H9 (cell line): Measurements from ENCODE around the gene DECR2. TPM values are rescaled to one million over a fixed set of nuclear protein-coding genes. Genes with fewer than 3 reads are reported as not detected.

ENCODE experiments used
- DNase-seq: peaks from one replicate; pipeline ENCODE4 v3.0.0-alpha.2; 2017
- H2AFZ ChIP-seq: one replicate; pipeline ENCODE4 v1.6.1; 2013; ENCODE audit warnings: mild to moderate bottlenecking, low read length, control low read depth, moderate library complexity
- H2AK5ac ChIP-seq: 2 replicates; pipeline ENCODE4 v1.6.1; 2013; ENCODE audit warnings: low read length, control low read depth, mixed read lengths; ENCODE audit not compliant: insufficient read length
- H2BK120ac ChIP-seq: one replicate; pipeline ENCODE4 v1.6.1; 2013; ENCODE audit warnings: low read depth, mild to moderate bottlenecking, low read length, control low read depth, inconsistent platforms; ENCODE audit not compliant: poor library complexity, severe bottlenecking
- H2BK12ac ChIP-seq: 2 replicates; pipeline ENCODE4 v1.6.1; 2013; ENCODE audit warnings: low read length, control low read depth, mixed read lengths, low read depth; ENCODE audit not compliant: insufficient read length
- H2BK15ac ChIP-seq: 2 replicates; pipeline ENCODE4 v1.6.1; 2013; ENCODE audit warnings: low read depth, low read length, control low read depth
- H2BK20ac ChIP-seq: one replicate; pipeline ENCODE4 v1.6.1; 2013; ENCODE audit warnings: low read depth, mild to moderate bottlenecking, low read length, control low read depth, inconsistent platforms; ENCODE audit not compliant: poor library complexity, severe bottlenecking
- H2BK5ac ChIP-seq: 2 replicates; pipeline ENCODE4 v1.6.1; 2013; ENCODE audit warnings: low read length, control low read depth, mixed read lengths; ENCODE audit not compliant: insufficient read length
- H3K14ac ChIP-seq: 2 replicates; pipeline ENCODE4 v1.6.1; 2013; ENCODE audit warnings: low read length, control low read depth; ENCODE audit not compliant: insufficient read depth
- H3K18ac ChIP-seq: 2 replicates; pipeline ENCODE4 v1.6.1; 2013; ENCODE audit warnings: low read depth, mild to moderate bottlenecking, mixed read lengths, low read length, control low read depth; ENCODE audit not compliant: insufficient read length
- H3K23ac ChIP-seq: 2 replicates; pipeline ENCODE4 v1.6.1; 2013; ENCODE audit warnings: low read length, control low read depth, mixed read lengths, low read depth; ENCODE audit not compliant: insufficient read length
- H3K23me2 ChIP-seq: 2 replicates; pipeline ENCODE4 v1.6.1; 2013; ENCODE audit warnings: low read depth, mild to moderate bottlenecking, mixed read lengths, low read length, control low read depth; ENCODE audit not compliant: insufficient read length, poor library complexity, severe bottlenecking
- H3K27ac ChIP-seq: 2 replicates; pipeline ENCODE4 v1.5.1; 2013; ENCODE audit warnings: low read length, control low read depth, mixed read lengths, low read depth; ENCODE audit not compliant: insufficient read length
- H3K27me3 ChIP-seq: 2 replicates; pipeline ENCODE4 v1.6.1; 2013; ENCODE audit warnings: low read length, control low read depth, inconsistent platforms; ENCODE audit not compliant: insufficient read depth
- H3K4ac ChIP-seq: 2 replicates; pipeline ENCODE4 v1.6.1; 2013; ENCODE audit warnings: low read depth, mild to moderate bottlenecking, control low read depth, inconsistent platforms, low read length, moderate library complexity
- H3K4me1 ChIP-seq: 2 replicates; pipeline ENCODE4 v1.6.1; 2013; ENCODE audit warnings: low read length, control low read depth, inconsistent platforms; ENCODE audit not compliant: insufficient read depth
- H3K4me2 ChIP-seq: 2 replicates; pipeline ENCODE4 v1.6.1; 2013; ENCODE audit warnings: low read length, control low read depth, mixed read lengths; ENCODE audit not compliant: insufficient read length, insufficient read depth
- H3K56ac ChIP-seq: 2 replicates; pipeline ENCODE4 v1.6.1; 2013; ENCODE audit warnings: low read depth, mild to moderate bottlenecking, mixed read lengths, low read length, control low read depth; ENCODE audit not compliant: insufficient read length
- H3K79me1 ChIP-seq: 2 replicates; pipeline ENCODE4 v1.6.1; 2013; ENCODE audit warnings: low read depth, mild to moderate bottlenecking, moderate library complexity, low read length, control low read depth, inconsistent platforms; ENCODE audit not compliant: insufficient read depth, poor library complexity, severe bottlenecking
- H3K79me2 ChIP-seq: 2 replicates; pipeline ENCODE4 v1.6.1; 2013; ENCODE audit warnings: low read length, control low read depth, inconsistent platforms; ENCODE audit not compliant: insufficient read depth
- H3K9ac ChIP-seq: 2 replicates; pipeline ENCODE4 v1.6.1; 2013; ENCODE audit warnings: low read length, control low read depth, mixed read lengths; ENCODE audit not compliant: insufficient read length; ENCODE audit errors: extremely low read depth
- H3K9me3 ChIP-seq: one replicate; pipeline ENCODE4 v1.6.1; 2013; ENCODE audit warnings: low read depth, low read length, inconsistent platforms; ENCODE audit not compliant: control insufficient read depth
- H3T11ph ChIP-seq: one replicate; pipeline ENCODE4 v1.6.1; 2013; ENCODE audit warnings: mild to moderate bottlenecking, low read length, control low read depth, inconsistent platforms
- H4K20me1 ChIP-seq: one replicate; pipeline ENCODE4 v1.6.1; 2013; ENCODE audit not compliant: control insufficient read depth, insufficient read length, insufficient read depth
- H4K5ac ChIP-seq: 2 replicates; pipeline ENCODE4 v1.6.1; 2013; ENCODE audit warnings: low read depth, mild to moderate bottlenecking, mixed read lengths, low read length, control low read depth; ENCODE audit not compliant: insufficient read length
- H4K8ac ChIP-seq: replicated peaks from 2 replicates; pipeline ENCODE4 v1.6.1; 2013; ENCODE audit warnings: low read length, control low read depth, mixed read lengths, low read depth; ENCODE audit not compliant: insufficient read length
- H4K91ac ChIP-seq: 2 replicates; pipeline ENCODE4 v1.6.1; 2013; ENCODE audit warnings: low read depth, mild to moderate bottlenecking, moderate library complexity, mixed read lengths, low read length, control low read depth; ENCODE audit not compliant: insufficient read length
- H3K27ac Mint-ChIP-seq, 3 experiments: 2 replicates in 2 of 3; 3 replicates in 1 of 3; pipeline ENCODE4 v1.8.0; 2020 to 2021; ENCODE audit warnings: mixed read lengths in 3 of 3, mild to moderate bottlenecking in 1 of 3, moderate library complexity in 1 of 3
- H3K27me3 Mint-ChIP-seq: 2 replicates; pipeline ENCODE4 v1.8.0; 2021; ENCODE audit warnings: low read depth, mild to moderate bottlenecking, moderate library complexity, mixed read lengths
- H3K36me3 Mint-ChIP-seq, 3 experiments: 2 replicates in 2 of 3; 3 replicates in 1 of 3; pipeline ENCODE4 v1.8.0; 2020 to 2021; ENCODE audit warnings: low read depth in 3 of 3, mixed read lengths in 3 of 3; ENCODE audit not compliant: insufficient read depth in 1 of 3
- H3K4me1 Mint-ChIP-seq, 2 experiments: 2 replicates each; pipeline ENCODE4 v1.8.0; 2020; ENCODE audit warnings: mixed read lengths in 2 of 2
- H3K4me3 Mint-ChIP-seq, 2 experiments: 2 replicates in 1 of 2; 3 replicates in 1 of 2; pipeline ENCODE4 v1.8.0; 2020 to 2021; ENCODE audit warnings: mild to moderate bottlenecking in 2 of 2, mixed read lengths in 2 of 2, moderate library complexity in 1 of 2
- H3K9me3 Mint-ChIP-seq, 2 experiments: 2 replicates in 1 of 2; 3 replicates in 1 of 2; pipeline ENCODE4 v1.8.0; 2020; ENCODE audit warnings: mild to moderate bottlenecking in 2 of 2, mixed read lengths in 2 of 2, moderate library complexity in 1 of 2
- CTCF ChIP-seq: fragments of 200-600 bp; sonication (generic); conservative IDR thresholded peaks from 3 replicates; pipeline ENCODE4 v1.8.0; 2021; ENCODE audit warnings: antibody characterized with exemption, mild to moderate bottlenecking
- WGBS: extraction: QIAGEN DNeasy Blood & Tissue Kit; methylation state at CpG from one replicate; pipeline ENCODE4 v1.1.7; 2013; ENCODE audit warnings: missing lambda C conversion rate, low lambda C conversion rate, mixed read lengths; ENCODE audit not compliant: insufficient read length; ENCODE audit errors: extremely low coverage; 5-methylcytosine and 5-hydroxymethylcytosine counted together
- total RNA-seq: library from RNA; stranded (reverse); gene quantifications from 2 replicates; pipeline ENCODE4 v1.2.1, GENCODE V29; 2021

The DECR2 gene
- total RNA-seq, 1 experiment from 2014 or later = 39.3 TPM

- Histone ChIP-seq H4K91ac (no peak overlapping the region), H2BK12ac (no peak overlapping the region), H3K4me1 (no peaks in the 10 kb centered on the region), H3K9me3 (no peaks in the 10 kb centered on the region), H2BK120ac (no peak overlapping the region), H2BK20ac (no peak overlapping the region), H3K4ac (no peak overlapping the region), H3K56ac (no peak overlapping the region), H2BK15ac (no peak overlapping the region), H3K27me3 (peaks cover 16% of the 10 kb centered on the region; the same call in 1 of the 2 replicates), H3K9ac (no peak overlapping the region), H4K5ac (no peak overlapping the region), H2AFZ (no peak overlapping the region), H3K14ac (peak overlapping the region; percentile 62), H3K23me2 (peaks cover 18% of the 10 kb centered on the region), H3K18ac (peak overlapping the region; percentile 27), H3K27ac (no peak overlapping the region), H2BK5ac (no peak overlapping the region), H3K79me1 (no peaks in the 10 kb centered on the region), H3K79me2 (peaks cover 5% of the 10 kb centered on the region; the same call in 1 of the 2 replicates), H4K8ac (no peak overlapping the region), H3K4me2 (peak overlapping the region; percentile 55), H4K20me1 (no peaks in the 10 kb centered on the region), H3K23ac (no peak overlapping the region), H2AK5ac (no peak overlapping the region), H3T11ph (no peak overlapping the region)
- WGBS = no CpG with 5 or more reads among the region's 97 CpGs
- TF ChIP-seq CTCF = no peak
- Mint-ChIP-seq H3K27me3 (peaks cover 53% of the 10 kb centered on the region), H3K4me3 (peak overlapping the region; percentile 73 to 80), H3K27ac (no peak overlapping the region), H3K9me3 (no peaks in the 10 kb centered on the region; a peak in 1 of 5 replicates), H3K4me1 (peaks cover 17 to 24% of the 10 kb centered on the region in 2 experiments), H3K36me3 (peaks cover 7 to 25% (median 14%) of the 10 kb centered on the region in 3 experiments; a peak in 6 of 7 replicates)
- no peak for DNase-seq
Observed at GRCh38 chr16:426115-426905, 24.6 kb downstream of the DECR2 start.
